Renal cortical epithelial cell (primary cell): Measurements from ENCODE around the gene YARS1. TPM values are rescaled to one million over a fixed set of nuclear protein-coding genes. Genes with fewer than 3 reads are reported as not detected.

ENCODE experiments used
- DNase-seq: peaks from one replicate; pipeline ENCODE4 v3.0.0-alpha.2; 2011; ENCODE audit warnings: low read depth
- total RNA-seq: library from RNA; depleted of rRNA; stranded (reverse); fragments of >200 nt; gene quantifications from 2 replicates; pipeline ENCODE4 v1.2.3, GENCODE V29; 2014

The YARS1 gene
- 94.7 and 105 TPM in 2 replicates for total RNA-seq

- peak; percentile 86 for DNase-seq
Observed at GRCh38 chr1:32817159-32817814, at the start of gene YARS1, which contains the start of gene S100PBP. Gene YARS1, minus strand, starts transcription at chr1:32817358. Its CDS starts 114 bp downstream, at chr1:32817244. Gene S100PBP, plus strand, starts transcription at chr1:32817653. Its CDS starts 8,447 bp downstream, at chr1:32826100.

DNA sequence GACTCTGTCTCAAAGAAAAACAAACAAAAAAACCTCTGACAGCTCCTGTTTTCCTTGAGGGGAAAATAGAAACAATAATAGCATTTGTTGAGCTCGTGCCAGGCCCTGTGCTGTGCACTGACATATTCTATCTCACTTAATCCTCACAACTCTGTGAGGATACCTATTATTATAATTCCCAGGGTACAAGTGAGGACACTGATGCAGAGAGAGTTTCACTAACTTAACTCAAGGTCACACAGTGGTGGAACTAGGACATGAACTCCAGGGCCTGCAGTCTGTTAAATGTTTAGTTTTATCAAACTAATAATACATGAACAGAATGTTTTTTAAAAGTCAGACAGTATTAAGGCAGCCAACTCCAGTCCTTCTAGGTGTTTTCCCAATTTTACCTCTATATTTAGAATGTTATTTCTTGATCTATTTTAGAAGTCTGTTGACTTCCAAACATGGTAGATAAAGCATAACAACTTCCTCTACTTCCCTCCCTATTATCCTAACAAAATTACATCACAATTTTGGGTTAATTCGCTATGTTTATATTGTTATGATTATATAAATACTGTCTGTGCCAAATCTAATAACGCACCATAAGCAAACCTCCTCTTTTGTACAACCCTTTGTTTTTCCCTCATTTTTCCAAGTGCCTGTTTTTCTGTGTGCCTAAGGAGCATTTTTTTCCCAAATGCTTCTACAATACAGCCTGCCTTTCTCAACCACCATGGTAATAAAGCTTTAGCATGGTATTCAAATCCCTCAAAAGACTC, 48.7 kb upstream of the YARS1 start:
- no peak for DNase-seq

DNA sequence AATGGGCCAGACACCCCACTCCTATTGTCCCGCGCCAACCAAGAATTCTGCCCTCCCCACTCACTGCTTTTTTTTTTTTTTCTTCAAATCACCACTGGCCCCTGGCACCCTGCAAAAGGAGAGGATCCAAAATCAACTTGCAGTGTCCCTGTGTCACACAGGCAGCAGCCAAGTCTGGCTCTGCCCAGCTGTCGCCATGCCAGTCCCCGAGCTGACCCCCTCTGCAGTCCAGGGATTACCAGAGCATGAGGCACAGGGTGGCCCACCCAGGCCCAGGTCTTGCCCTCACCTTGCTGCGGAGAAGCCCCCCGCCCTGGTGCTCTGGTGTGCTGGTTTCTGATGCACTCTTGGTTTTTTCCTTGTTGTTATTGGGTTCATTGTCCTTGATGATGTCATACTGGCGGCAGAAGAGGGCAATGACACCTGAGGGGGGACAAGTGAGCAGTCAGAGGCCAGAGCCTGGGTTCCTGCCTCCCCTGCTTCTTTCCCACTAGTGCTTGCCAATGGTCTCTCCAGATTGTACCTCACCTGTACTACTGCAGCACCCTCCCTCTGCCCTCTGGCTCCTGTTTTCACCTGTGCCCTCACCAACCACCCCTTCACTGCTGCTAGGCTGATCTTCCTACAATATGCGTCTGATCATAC, 47.3 kb upstream of the YARS1 start:
- no peak for DNase-seq

DNA sequence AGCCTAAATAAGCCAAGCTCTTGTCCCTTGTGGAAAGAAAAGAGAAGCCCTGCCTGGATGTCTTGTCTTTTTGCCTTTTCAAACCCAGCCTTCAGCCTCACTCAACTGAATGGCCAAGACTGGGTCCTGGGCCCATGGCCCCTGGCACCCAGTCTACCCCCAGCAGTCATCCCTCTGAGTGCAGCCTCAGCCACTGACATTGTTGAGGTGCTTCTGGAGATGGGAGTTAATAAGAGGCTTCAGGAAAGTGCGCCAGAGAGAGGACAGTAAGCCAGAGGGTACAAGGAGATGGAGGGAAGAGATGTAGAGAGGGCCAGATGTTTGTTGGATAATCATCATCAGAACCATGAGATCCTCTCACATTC, 46.7 kb upstream of the YARS1 start:
- DNase-seq: no peak

GRCh38 chr1:32863218-32863880, 46.2 kb upstream of the YARS1 start:
- DNase-seq: no peak

DNA sequence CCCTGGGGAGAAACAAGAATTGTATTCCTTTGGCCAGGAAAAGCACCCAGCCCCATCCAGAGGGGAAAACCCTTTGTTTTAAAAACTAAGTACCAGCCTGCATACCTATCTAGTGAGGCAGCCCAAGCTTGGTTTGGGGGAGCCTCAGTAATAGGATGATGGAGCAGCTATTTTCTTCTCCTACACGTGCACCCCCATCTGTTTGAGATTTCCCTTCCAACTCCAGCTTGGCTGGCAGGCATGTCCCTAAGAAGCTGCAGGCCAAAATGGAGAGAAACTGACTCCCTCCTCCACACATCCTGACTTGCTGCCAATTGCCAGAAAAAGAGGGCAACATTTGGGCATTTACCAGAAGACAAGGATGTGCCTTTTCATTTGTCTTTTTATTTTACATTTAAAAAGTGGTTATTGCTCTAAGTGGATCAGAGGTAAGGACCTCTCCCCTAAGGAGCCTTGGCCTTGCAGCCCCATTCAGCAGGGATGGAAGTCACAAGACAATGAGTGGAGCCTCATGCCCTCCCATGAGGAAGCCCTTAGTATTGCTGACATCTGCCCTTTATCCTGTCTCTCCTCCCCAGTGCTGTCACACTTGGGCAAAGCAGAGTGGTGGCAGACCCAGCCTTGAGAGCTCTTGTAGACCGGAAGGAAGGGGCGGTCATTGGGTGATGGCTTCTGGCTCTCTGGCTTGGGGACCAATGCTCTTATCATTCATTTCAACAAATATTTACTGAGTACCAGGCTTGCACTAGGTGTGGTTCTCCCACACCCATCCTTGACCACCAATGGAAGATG, 44.9 kb upstream of the YARS1 start:
- DNase-seq: no peak

GRCh38 chr1:32860566-32860965, 43.4 kb upstream of the YARS1 start:
- no peak for DNase-seq

DNA sequence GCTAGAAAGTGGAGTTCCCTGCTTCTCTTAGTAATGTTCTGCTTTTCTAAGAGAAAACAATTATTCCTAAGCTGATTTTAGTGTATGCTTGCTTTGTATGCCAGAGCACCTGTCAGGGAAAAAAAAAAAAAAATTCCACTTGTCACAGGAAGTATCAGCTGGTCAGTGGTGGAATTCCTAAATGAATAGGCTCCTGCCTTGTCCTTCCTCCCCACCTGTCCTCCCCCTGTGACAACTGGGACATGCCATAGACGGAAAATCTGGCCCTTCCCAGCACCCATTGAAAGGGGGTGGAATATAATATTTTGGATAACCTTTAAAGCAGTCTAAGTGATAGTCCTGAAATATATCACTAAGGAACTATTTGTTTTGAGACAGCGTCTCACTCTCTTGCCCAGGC, 42.8 kb upstream of the YARS1 start:
- DNase-seq: no peak

GRCh38 chr1:32858791-32859190, 41.6 kb upstream of the YARS1 start:
- no peak for DNase-seq

GRCh38 chr1:32858136-32858535, 41.0 kb upstream of the YARS1 start:
- DNase-seq: no peak

- no peak for DNase-seq
Observed at GRCh38 chr1:32855861-32856617, 38.9 kb upstream of the YARS1 start.

DNA sequence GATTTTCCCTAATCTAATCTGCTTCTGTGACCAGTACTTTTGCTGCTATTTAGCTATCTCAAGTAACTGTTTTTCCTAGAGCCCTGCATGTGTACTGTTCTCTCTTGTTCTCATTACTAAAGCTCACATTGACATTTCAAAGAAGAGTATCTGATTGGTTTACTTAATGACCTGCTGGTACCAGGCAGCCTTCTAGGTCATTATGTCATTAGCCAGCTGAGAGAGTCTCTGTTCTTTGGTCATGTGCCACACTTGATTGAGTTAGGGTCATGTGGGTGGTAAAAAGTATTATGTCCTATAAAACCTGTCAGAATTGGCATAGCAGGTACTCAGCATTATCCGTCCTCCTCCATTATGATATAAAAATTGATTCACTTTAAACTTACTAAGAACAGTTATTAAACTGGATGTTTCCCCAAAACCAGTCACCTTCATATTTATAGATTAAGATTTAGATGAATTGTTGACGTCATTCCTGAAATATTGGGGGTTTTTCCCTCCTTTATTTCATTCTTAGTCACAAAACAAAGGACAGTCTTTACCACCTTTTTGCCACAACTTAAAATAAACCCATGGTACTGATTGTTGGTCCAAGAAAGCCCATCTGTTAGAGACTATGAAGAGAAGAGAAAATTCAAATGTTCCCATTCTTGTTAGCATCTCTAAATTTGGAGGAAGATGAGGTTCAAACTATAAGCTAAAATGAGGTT, 31.4 kb upstream of the YARS1 start:
- no peak for DNase-seq

GRCh38 chr1:32831878-32832277, 14.7 kb upstream of the YARS1 start:
- DNase-seq: no peak

GRCh38 chr1:32830092-32830852, 13.1 kb upstream of the YARS1 start:
- DNase-seq: no peak

- DNase-seq: no peak
Observed at GRCh38 chr1:32828341-32828740, 11.2 kb upstream of the YARS1 start.

DNA sequence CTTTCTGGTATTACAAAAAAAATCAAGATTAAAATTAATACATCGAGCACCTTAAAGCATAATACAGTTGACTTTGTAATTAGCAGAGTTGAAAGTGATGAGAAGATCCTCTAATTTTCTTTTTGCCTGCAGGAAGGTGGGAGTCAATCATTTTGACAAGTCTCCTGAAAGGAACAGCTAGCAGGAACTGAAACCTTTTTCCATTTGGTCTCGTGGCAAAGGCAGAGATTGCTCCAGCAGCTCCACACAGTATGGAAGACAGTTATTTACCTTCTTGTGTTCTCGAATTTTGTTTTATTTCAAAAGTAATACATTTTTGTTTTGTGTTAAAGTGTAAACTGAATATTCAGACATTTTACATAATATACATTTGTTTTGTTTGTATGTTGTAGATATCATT, 8.0 kb upstream of the YARS1 start:
- DNase-seq: no peak

- no peak for DNase-seq
Observed at GRCh38 chr1:32818804-32819541, 1.8 kb upstream of the YARS1 start.
